Colonic mucosa (tissue), 4 donors: ENCODE data around the gene CAMTA1. TPM values are rescaled to one million over a fixed set of nuclear protein-coding genes. Genes with fewer than 3 reads are reported as not detected.

Experiments
- DNase-seq: peaks from one replicate; pipeline ENCODE4 v3.0.0-alpha.2; 2020
- H3K27ac ChIP-seq: fragments of 200-600 bp; one replicate; pipeline ENCODE4 v1.8.0; 2021
- H3K27me3 ChIP-seq: fragments of 200-600 bp; one replicate; pipeline ENCODE4 v1.8.0; 2021
- H3K36me3 ChIP-seq: fragments of 200-600 bp; one replicate; pipeline ENCODE4 v1.8.0; 2021
- H3K4me1 ChIP-seq: fragments of 200-600 bp; one replicate; pipeline ENCODE4 v1.8.0; 2021; ENCODE audit warnings: mild to moderate bottlenecking
- H3K4me3 ChIP-seq: fragments of 200-600 bp; one replicate; pipeline ENCODE4 v1.8.0; 2021
- H3K9ac ChIP-seq, 2 donors: one replicate each; pipeline ENCODE4 v1.7.0; 2013; ENCODE audit warnings: control low read depth in 2 of 2, low read depth in 2 of 2, low read length in 2 of 2
- H3K9me3 ChIP-seq: fragments of 200-600 bp; one replicate; pipeline ENCODE4 v1.8.0; 2021
- intact Hi-C: fragments of 100-400 bp; cut with DNase I; formaldehyde crosslinking; loops from one replicate; pipeline ENCODE4 v1.14.1; 2022
- total RNA-seq, 2 donors: library from RNA; stranded (reverse); fragmentation: NEBNext Ultra II Directional in 1 of 2; extraction: Animal tissue kit (Norgen Biotek cat#: 25700) in 1 of 2; gene quantifications; one replicate each; pipeline ENCODE4 v1.2.1, GENCODE V29; 2021
- TF ChIP-seq, protein P1 (sequence below): fragments of 200-600 bp; IDR thresholded peaks from one replicate; pipeline ENCODE4 v1.8.0; 2022; ENCODE audit warnings: antibody characterized with exemption, mild to moderate bottlenecking
- donor health status: healthy.
- donor health status: DM: no; HTN: no; CAD: no.
- donor health status: DM: no; HTN: no; CAD: no.

Gene CAMTA1
- total RNA-seq, 2 donors from 2014 or later = 76.8 to 92.8 TPM

DNA sequence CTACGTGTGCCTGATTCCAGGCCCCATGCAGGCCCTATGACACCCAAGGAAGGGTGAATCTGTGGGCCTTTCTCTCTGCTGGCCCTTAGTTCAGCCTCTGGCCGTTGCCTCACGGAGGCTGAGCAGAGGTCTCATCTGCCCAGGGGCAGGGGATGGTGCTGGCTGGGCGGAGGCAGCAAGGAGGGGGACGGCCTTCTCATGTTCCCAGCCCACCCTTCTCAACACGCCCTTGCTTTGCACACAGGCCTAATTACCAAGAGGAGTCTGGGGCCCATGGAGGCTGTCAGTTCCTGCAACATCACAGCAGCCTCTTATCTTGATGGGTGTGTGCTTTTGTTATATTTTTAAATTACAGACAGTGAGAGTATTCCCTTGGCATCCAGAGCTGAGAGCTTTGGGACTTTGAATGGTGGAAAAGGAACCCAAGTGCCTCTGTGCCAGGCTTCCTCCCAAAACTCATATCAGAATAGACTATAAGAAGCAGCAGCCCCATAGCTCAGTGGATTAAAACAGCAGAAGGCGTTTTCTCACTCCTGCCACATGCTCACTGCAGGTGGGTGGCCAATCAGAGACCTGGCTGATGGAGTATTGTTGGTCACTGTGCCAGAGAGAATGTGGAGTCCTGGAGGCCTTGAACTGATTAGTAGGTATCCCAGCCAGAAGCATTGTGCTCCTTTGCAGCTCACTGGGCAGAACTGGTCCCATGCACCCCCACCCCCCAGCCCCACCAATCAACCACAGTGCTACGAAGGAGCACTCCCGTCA is 164.9 kb downstream of the CAMTA1 start:
- Histone ChIP-seq H3K9me3 (no peaks in the 10 kb centered on the region), H3K27ac (no peak overlapping the region), H3K4me1 (no peaks in the 10 kb centered on the region), H3K9ac (no peak overlapping the region), H3K36me3 (no peaks in the 10 kb centered on the region), H3K4me3 (no peak overlapping the region), H3K27me3 (no peaks in the 10 kb centered on the region)
- no peak for DNase-seq
- TF ChIP-seq, protein P1, sequence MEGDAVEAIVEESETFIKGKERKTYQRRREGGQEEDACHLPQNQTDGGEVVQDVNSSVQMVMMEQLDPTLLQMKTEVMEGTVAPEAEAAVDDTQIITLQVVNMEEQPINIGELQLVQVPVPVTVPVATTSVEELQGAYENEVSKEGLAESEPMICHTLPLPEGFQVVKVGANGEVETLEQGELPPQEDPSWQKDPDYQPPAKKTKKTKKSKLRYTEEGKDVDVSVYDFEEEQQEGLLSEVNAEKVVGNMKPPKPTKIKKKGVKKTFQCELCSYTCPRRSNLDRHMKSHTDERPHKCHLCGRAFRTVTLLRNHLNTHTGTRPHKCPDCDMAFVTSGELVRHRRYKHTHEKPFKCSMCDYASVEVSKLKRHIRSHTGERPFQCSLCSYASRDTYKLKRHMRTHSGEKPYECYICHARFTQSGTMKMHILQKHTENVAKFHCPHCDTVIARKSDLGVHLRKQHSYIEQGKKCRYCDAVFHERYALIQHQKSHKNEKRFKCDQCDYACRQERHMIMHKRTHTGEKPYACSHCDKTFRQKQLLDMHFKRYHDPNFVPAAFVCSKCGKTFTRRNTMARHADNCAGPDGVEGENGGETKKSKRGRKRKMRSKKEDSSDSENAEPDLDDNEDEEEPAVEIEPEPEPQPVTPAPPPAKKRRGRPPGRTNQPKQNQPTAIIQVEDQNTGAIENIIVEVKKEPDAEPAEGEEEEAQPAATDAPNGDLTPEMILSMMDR = no peak
- intact Hi-C loops = no loop called here

DNA sequence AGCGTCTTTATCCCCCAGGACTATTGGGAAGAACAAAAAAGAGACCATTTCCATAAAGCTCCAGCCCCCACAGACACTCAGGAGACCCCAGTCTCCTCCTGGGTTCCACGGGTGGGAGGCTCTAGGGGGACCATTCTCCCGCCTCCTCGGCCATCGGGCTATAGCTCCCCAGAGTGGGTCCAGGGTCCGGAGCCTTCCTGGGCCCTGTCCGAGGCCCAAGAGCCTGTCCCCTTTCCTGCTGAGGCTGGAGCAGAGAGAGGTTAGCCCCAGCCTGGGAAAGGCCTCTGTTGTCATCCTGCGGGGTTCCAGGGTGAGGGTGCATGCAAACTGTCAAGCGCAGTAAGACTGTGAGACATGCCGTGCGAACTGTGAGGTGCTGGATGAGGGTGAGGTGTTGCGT is 166.3 kb downstream of the CAMTA1 start:
- H3K27ac ChIP-seq = no peak overlapping the region
- H3K9ac ChIP-seq = no peak overlapping the region
- H3K27me3 ChIP-seq = no peaks in the 10 kb centered on the region
- H3K9me3 ChIP-seq = no peaks in the 10 kb centered on the region
- DNase-seq = no peak
- no peaks in the 10 kb centered on the region for H3K36me3 ChIP-seq
- TF ChIP-seq, protein P1 = no peak
- intact Hi-C loops = no loop called here
- H3K4me3 ChIP-seq = no peak overlapping the region
- H3K4me1 ChIP-seq = no peaks in the 10 kb centered on the region

- Histone ChIP-seq H3K4me1 (no peaks in the 10 kb centered on the region), H3K27me3 (no peaks in the 10 kb centered on the region), H3K9me3 (no peaks in the 10 kb centered on the region), H3K27ac (no peak overlapping the region), H3K4me3 (no peak overlapping the region), H3K36me3 (no peaks in the 10 kb centered on the region), H3K9ac (no peak overlapping the region)
- TF ChIP-seq, protein P1 = no peak
- no peak for DNase-seq
- intact Hi-C loops = no loop called here
These were observed 168.0 kb downstream of the CAMTA1 start for GRCh38 chr1:6953216-6953615.

DNA sequence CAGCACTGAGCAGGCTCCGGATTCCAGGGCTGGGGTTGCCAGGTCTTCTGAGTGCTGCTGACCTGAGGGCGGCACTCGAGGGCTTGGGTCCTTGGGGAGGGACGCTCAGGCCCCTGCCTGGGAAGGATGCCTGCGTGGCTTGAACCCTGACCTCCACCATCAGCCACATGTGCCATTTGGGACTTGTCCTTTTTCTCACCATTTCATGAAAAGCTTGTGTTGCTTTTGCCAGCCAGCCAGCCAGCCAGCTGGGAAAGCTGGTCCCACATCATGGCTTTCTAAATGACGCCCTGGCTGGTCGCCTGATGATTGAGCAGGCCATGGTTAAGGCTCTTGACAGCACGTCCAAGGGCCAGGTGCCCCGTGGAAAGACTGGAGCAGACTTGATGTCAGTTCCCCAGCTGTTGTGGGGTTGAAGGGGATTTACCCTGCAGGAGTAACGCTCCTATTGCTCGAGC is 168.7 kb downstream of the CAMTA1 start:
- no peaks in the 10 kb centered on the region for H3K9me3 ChIP-seq
- H3K4me1 ChIP-seq = no peaks in the 10 kb centered on the region
- no peak for DNase-seq
- H3K4me3 ChIP-seq = no peak overlapping the region
- TF ChIP-seq, protein P1 = no peak
- H3K36me3 ChIP-seq = no peaks in the 10 kb centered on the region
- no peak overlapping the region for H3K27ac ChIP-seq
- H3K9ac ChIP-seq = no peak overlapping the region
- no peaks in the 10 kb centered on the region for H3K27me3 ChIP-seq
- intact Hi-C loops = no loop called here

DNA sequence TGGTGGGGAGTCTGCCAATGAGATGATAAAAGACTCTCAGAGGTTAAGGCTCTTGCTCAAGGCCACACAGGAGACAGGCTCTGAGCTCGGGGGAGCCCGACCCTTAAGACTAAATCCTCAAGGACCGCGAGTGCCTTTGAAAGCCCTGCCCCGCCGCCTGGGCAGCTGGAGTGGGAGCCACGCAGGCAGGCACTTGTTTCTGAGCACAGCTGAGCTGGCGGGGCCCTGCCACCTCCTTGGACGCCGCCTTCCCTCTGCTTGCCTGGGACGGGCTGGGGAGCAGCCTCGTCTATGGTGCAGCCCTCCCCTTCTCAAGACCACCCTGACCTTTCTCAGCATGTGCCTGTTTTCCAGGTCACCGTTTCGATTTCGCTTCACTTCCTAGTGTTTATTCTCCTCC is 169.3 kb downstream of the CAMTA1 start:
- intact Hi-C loops = no loop called here
- H3K4me3 ChIP-seq = no peak overlapping the region
- no peak overlapping the region for H3K9ac ChIP-seq
- H3K36me3 ChIP-seq = no peaks in the 10 kb centered on the region
- H3K27me3 ChIP-seq = no peaks in the 10 kb centered on the region
- H3K27ac ChIP-seq = no peak overlapping the region
- no peaks in the 10 kb centered on the region for H3K9me3 ChIP-seq
- no peaks in the 10 kb centered on the region for H3K4me1 ChIP-seq
- DNase-seq = no peak
- TF ChIP-seq, protein P1 = no peak
